Type B pancreatic cell (in vitro differentiated cells): Measurements from ENCODE around the gene LINGO1. TPM values are rescaled to one million over a fixed set of nuclear protein-coding genes. Genes with fewer than 3 reads are reported as not detected.

Experiments
- DNase-seq: peaks from one replicate; pipeline ENCODE4 v3.0.0; 2021; ENCODE audit warnings: mixed read lengths; ENCODE audit not compliant: unreplicated experiment; ENCODE audit errors: extremely low spot score
- H3K27ac Mint-ChIP-seq: 2 replicates; pipeline ENCODE4 v1.8.0; 2021; ENCODE audit warnings: mild to moderate bottlenecking, mixed read lengths
- H3K27me3 Mint-ChIP-seq: 2 replicates; pipeline ENCODE4 v1.8.0; 2021; ENCODE audit warnings: mixed read lengths
- H3K36me3 Mint-ChIP-seq: 2 replicates; pipeline ENCODE4 v1.8.0; 2021; ENCODE audit warnings: mixed read lengths
- H3K4me1 Mint-ChIP-seq: one replicate; pipeline ENCODE4 v1.8.0; 2021; ENCODE audit warnings: mixed read lengths; ENCODE audit not compliant: unreplicated experiment
- H3K4me3 Mint-ChIP-seq: 2 replicates; pipeline ENCODE4 v1.8.0; 2021; ENCODE audit warnings: mild to moderate bottlenecking, mixed read lengths
- H3K9me3 Mint-ChIP-seq: 2 replicates; pipeline ENCODE4 v1.8.0; 2021; ENCODE audit warnings: mixed read lengths
- CTCF ChIP-seq: fragments of 200-600 bp; sonication (generic); conservative IDR thresholded peaks from 2 replicates; pipeline ENCODE4 v1.5.0; 2021; ENCODE audit warnings: antibody characterized with exemption, mild to moderate bottlenecking
- total RNA-seq: library from RNA; stranded (reverse); gene quantifications from 2 replicates; pipeline ENCODE4 v1.2.1, GENCODE V29; 2021; ENCODE audit warnings: low replicate concordance

Gene LINGO1
- total RNA-seq, 1 donor from 2014 or later = 19.6 TPM

- H3K36me3 Mint-ChIP-seq = peaks cover 5% of the 10 kb centered on the region
- no peak overlapping the region for H3K4me3 Mint-ChIP-seq
- H3K27ac Mint-ChIP-seq = no peak overlapping the region
- DNase-seq = no peak
- no peaks in the 10 kb centered on the region for H3K9me3 Mint-ChIP-seq
- no peaks in the 10 kb centered on the region for H3K27me3 Mint-ChIP-seq
- H3K4me1 Mint-ChIP-seq = peaks cover 20% of the 10 kb centered on the region
- no peak for TF ChIP-seq CTCF
These were observed 19.6 kb downstream of the LINGO1 start for GRCh38 chr15:77612958-77613601.

GRCh38 chr15:77611767-77612166 lies 20.9 kb downstream of the LINGO1 start:
- Mint-ChIP-seq H3K27ac (no peak overlapping the region), H3K27me3 (no peaks in the 10 kb centered on the region), H3K9me3 (no peaks in the 10 kb centered on the region), H3K36me3 (peaks cover 5% of the 10 kb centered on the region), H3K4me3 (no peak overlapping the region), H3K4me1 (peaks cover 22% of the 10 kb centered on the region)
- no peak for TF ChIP-seq CTCF
- DNase-seq = no peak

GRCh38 chr15:77610731-77611130 lies 22.0 kb downstream of the LINGO1 start:
- Mint-ChIP-seq H3K27ac (no peak overlapping the region), H3K27me3 (no peaks in the 10 kb centered on the region), H3K4me1 (peaks cover 23% of the 10 kb centered on the region), H3K4me3 (no peak overlapping the region), H3K36me3 (peaks cover 5% of the 10 kb centered on the region), H3K9me3 (no peaks in the 10 kb centered on the region)
- DNase-seq = no peak
- no peak for TF ChIP-seq CTCF

- H3K4me1 Mint-ChIP-seq = peaks cover 35% of the 10 kb centered on the region
- H3K9me3 Mint-ChIP-seq = no peaks in the 10 kb centered on the region
- H3K27me3 Mint-ChIP-seq = no peaks in the 10 kb centered on the region
- H3K4me3 Mint-ChIP-seq = no peak overlapping the region
- no peak overlapping the region for H3K27ac Mint-ChIP-seq
- DNase-seq = no peak
- TF ChIP-seq CTCF = no peak
- no peaks in the 10 kb centered on the region for H3K36me3 Mint-ChIP-seq
These were observed 23.2 kb downstream of the LINGO1 start for GRCh38 chr15:77609558-77609957.

GRCh38 chr15:77608774-77609173 lies 23.9 kb downstream of the LINGO1 start:
- Mint-ChIP-seq H3K27ac (no peak overlapping the region), H3K9me3 (no peaks in the 10 kb centered on the region), H3K4me3 (no peak overlapping the region), H3K4me1 (peaks cover 40% of the 10 kb centered on the region), H3K36me3 (no peaks in the 10 kb centered on the region), H3K27me3 (peaks cover 3% of the 10 kb centered on the region)
- DNase-seq = no peak
- TF ChIP-seq CTCF = no peak

- no peak for DNase-seq
- no peak overlapping the region for H3K4me3 Mint-ChIP-seq
- H3K36me3 Mint-ChIP-seq = no peaks in the 10 kb centered on the region
- H3K27me3 Mint-ChIP-seq = peaks cover 6% of the 10 kb centered on the region
- H3K4me1 Mint-ChIP-seq = peaks cover 42% of the 10 kb centered on the region
- no peaks in the 10 kb centered on the region for H3K9me3 Mint-ChIP-seq
- no peak overlapping the region for H3K27ac Mint-ChIP-seq
- no peak for TF ChIP-seq CTCF
These were observed 24.8 kb downstream of the LINGO1 start for GRCh38 chr15:77607894-77608261.
